ENCODE results near the gene JAML.

Gene JAML

DNA sequence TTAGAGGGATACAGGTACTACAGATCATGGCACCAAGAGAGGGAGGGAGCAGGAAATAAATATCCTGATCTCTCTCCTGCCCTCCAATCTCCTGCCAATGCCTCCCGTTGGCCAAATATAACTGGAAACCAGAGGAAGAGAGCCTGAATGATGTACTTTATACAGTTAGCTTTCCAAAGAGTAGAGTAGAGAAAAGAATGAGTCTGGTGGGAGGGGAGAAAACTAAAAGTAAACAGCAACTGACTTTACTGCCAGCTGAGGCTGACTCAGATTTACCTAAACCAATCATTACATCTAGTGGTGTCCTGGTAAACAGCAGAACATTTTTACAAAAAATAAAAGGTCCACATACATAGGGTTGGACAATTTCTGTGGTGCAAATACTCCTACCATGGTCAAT is 22.2 kb upstream of the JAML start:
- H3K9me3 ChIP-seq (ENCODE audit: insufficient read depth, low read length) = no peaks in the 10 kb centered on the region
- H3K9ac ChIP-seq (ENCODE audit: insufficient read length, low read depth) = no peak overlapping the region
- H3K27me3 ChIP-seq (ENCODE audit: insufficient read depth, insufficient read length) = no peaks in the 10 kb centered on the region
- H3K36me3 ChIP-seq (ENCODE audit: insufficient read depth, insufficient read length, low read length) = no peaks in the 10 kb centered on the region
- TF ChIP-seq ZNF274 (IDR thresholded peaks at IDR 0.05; ENCODE audit: low read depth, low read length) (no peak), SUZ12 (IDR thresholded peaks at IDR 0.05; ENCODE audit: extremely low read depth, insufficient read depth, insufficient read length) (no peak), YY1 (IDR thresholded peaks at IDR 0.05; ENCODE audit: insufficient read depth, insufficient read length) (no peak)
- no peak overlapping the region for H3K4me3 ChIP-seq (ENCODE audit: insufficient read length, low read depth)
- no peaks in the 10 kb centered on the region for H3K4me1 ChIP-seq (ENCODE audit: insufficient read depth, insufficient read length)
- no peak for DNase-seq (ENCODE audit: low read depth, low spot score)

DNA sequence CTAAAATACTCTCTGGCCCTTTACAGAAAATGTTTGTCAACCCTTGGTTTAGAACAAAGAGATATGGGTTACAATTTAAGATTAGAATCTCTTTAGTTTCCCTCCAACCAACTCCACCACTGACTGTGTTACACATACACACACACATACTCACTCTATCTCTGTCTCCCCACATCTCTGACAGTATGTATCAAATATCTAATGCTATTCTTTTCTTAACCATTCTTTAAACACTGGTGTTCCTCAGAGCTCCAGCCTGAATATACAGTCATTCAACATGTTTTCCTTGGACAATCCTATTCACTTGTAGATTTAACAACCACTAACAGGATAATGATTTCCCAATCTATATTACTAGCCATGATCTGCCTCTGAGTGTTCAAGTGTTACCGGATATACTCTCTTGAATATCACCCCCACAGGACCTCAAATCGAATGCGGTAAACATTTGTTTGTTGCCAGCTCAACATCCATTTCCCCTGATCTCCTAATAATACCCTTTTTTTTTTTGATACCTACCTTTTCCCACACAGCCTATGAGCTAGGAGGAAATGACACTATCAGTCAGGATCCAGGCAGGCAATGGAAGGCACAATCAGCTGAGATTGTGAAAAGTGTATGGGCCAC is 21.2 kb upstream of the JAML start:
- Histone ChIP-seq H3K27me3 (ENCODE audit: insufficient read depth, insufficient read length) (no peaks in the 10 kb centered on the region), H3K9me3 (ENCODE audit: insufficient read depth, low read length) (no peaks in the 10 kb centered on the region), H3K36me3 (ENCODE audit: insufficient read depth, insufficient read length, low read length) (no peaks in the 10 kb centered on the region), H3K4me3 (ENCODE audit: insufficient read length, low read depth) (no peak overlapping the region), H3K9ac (ENCODE audit: insufficient read length, low read depth) (no peak overlapping the region), H3K4me1 (ENCODE audit: insufficient read depth, insufficient read length) (no peaks in the 10 kb centered on the region)
- DNase-seq (ENCODE audit: low read depth, low spot score) = no peak
- TF ChIP-seq YY1 (IDR thresholded peaks at IDR 0.05; ENCODE audit: insufficient read depth, insufficient read length) = no peak
- no peak for TF ChIP-seq ZNF274 (IDR thresholded peaks at IDR 0.05; ENCODE audit: low read depth, low read length)
- no peak for TF ChIP-seq SUZ12 (IDR thresholded peaks at IDR 0.05; ENCODE audit: extremely low read depth, insufficient read depth, insufficient read length)

DNA sequence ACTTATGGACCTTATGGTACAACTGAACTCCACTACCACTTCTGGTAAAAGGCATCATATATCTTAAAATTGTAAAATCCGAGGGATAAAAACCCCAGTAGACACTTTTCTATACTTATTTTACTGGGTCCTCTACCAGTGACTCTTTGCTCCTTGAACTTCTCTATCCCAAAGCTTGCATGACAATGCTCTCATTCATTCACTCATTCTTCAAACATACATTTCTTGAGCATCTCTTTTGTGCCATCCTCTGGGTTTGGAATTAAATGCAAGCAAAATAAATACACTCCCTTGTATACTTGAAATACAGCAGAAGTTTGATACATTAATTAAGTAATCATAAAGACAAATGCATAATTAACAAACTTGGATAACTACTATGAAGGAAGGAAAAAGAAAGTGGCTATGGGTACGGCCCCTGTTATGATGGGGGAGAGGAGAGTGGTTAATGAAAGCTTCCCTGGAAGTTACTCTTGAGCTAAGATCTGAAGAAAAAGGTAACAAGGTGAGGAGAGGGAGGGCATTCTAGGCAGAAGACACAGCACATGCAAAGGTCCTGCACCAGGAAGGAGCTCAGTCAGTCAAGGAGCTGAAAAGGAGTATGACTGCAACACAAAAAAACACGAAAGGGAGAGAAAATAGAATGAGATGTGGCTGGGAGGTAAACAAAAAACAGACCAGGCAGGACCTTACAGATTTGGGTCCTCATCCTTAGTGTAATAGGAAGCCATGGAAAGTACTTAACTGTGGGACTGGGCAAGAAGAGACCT is 19.4 kb upstream of the JAML start:
- Histone ChIP-seq H3K36me3 (ENCODE audit: insufficient read depth, insufficient read length, low read length) (no peaks in the 10 kb centered on the region), H3K4me3 (ENCODE audit: insufficient read length, low read depth) (no peak overlapping the region), H3K27me3 (ENCODE audit: insufficient read depth, insufficient read length) (no peaks in the 10 kb centered on the region), H3K4me1 (ENCODE audit: insufficient read depth, insufficient read length) (no peaks in the 10 kb centered on the region), H3K9me3 (ENCODE audit: insufficient read depth, low read length) (no peaks in the 10 kb centered on the region), H3K9ac (ENCODE audit: insufficient read length, low read depth) (no peak overlapping the region)
- TF ChIP-seq YY1 (IDR thresholded peaks at IDR 0.05; ENCODE audit: insufficient read depth, insufficient read length) (no peak), ZNF274 (IDR thresholded peaks at IDR 0.05; ENCODE audit: low read depth, low read length) (no peak)
- no peak for DNase-seq (ENCODE audit: low read depth, low spot score)

DNA sequence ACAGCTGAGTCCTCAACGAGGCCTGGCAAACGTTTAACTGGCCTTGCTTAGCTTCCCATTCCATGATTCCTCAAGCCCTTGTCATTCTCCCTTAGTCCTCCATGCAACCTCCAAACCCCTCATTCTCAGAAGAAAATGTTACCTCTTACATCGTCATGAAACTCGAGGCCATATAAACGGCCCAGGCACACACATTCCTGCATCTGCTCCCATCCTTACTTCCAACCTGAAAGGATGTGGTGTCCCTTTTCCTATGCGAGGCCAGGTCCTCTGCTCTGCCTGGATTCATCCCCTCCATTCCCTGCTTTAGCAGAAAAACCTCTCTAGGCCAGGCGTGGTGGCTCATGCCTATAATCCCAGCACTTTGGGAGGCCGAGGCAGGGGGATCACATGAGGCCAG is 18.4 kb upstream of the JAML start:
- Histone ChIP-seq H3K4me1 (ENCODE audit: insufficient read depth, insufficient read length) (no peaks in the 10 kb centered on the region), H3K36me3 (ENCODE audit: insufficient read depth, insufficient read length, low read length) (no peaks in the 10 kb centered on the region), H3K9ac (ENCODE audit: insufficient read length, low read depth) (no peak overlapping the region), H3K4me3 (ENCODE audit: insufficient read length, low read depth) (no peak overlapping the region), H3K27me3 (ENCODE audit: insufficient read depth, insufficient read length) (no peaks in the 10 kb centered on the region), H3K9me3 (ENCODE audit: insufficient read depth, low read length) (no peaks in the 10 kb centered on the region)
- TF ChIP-seq ZNF274 (IDR thresholded peaks at IDR 0.05; ENCODE audit: low read depth, low read length) (no peak), SUZ12 (IDR thresholded peaks at IDR 0.05; ENCODE audit: extremely low read depth, insufficient read depth, insufficient read length) (no peak), YY1 (IDR thresholded peaks at IDR 0.05; ENCODE audit: insufficient read depth, insufficient read length) (no peak)
- DNase-seq (ENCODE audit: low read depth, low spot score) = no peak

- Histone ChIP-seq H3K27me3 (ENCODE audit: insufficient read depth, insufficient read length) (no peaks in the 10 kb centered on the region), H3K4me3 (ENCODE audit: insufficient read length, low read depth) (no peak overlapping the region), H3K36me3 (ENCODE audit: insufficient read depth, insufficient read length, low read length) (no peaks in the 10 kb centered on the region), H3K9ac (ENCODE audit: insufficient read length, low read depth) (no peak overlapping the region), H3K4me1 (ENCODE audit: insufficient read depth, insufficient read length) (no peaks in the 10 kb centered on the region), H3K9me3 (ENCODE audit: insufficient read depth, low read length) (no peaks in the 10 kb centered on the region)
- no peak for DNase-seq (ENCODE audit: low read depth, low spot score)
- TF ChIP-seq SUZ12 (IDR thresholded peaks at IDR 0.05; ENCODE audit: extremely low read depth, insufficient read depth, insufficient read length) (no peak), ZNF274 (IDR thresholded peaks at IDR 0.05; ENCODE audit: low read depth, low read length) (no peak), YY1 (IDR thresholded peaks at IDR 0.05; ENCODE audit: insufficient read depth, insufficient read length) (no peak)
These were observed 16.9 kb upstream of the JAML start for GRCh38 chr11:118241764-118242098.

DNA sequence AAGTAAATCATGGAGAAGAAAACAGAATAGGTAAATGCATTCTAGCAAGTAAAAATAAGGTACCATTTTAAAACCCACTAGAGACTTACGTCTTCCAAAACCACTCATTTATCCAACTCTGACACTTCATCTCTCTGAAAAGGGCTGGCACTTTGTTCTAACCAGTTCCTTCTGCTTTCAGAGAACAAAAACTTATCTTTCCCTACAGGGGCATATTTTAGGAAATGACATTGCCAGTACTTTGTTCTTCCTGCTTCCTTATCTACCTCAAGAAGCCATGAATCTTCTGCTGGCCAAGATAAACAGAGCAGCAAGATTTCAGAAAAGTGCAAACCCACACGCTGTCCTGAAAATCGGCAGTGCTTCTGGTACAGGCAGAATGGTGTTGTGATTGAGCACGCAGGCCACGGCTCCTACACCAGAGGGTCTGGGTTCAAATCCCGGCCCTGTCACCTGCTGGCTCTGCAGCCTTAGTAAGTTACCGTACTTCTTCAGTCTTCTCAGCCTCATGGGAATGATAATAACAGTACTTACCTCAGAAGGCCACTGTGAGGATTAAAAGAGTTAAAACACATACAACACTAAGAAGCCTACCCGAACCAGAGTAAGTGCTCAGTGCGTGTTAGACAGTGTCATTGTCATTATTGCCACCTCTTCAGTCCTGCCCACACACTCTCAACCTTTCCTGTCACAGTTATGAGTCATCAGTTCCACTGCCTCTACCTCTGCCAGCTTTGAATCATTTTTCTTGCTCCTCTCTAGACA is 16.4 kb upstream of the JAML start:
- Histone ChIP-seq H3K4me1 (ENCODE audit: insufficient read depth, insufficient read length) (no peaks in the 10 kb centered on the region), H3K9ac (ENCODE audit: insufficient read length, low read depth) (no peak overlapping the region), H3K4me3 (ENCODE audit: insufficient read length, low read depth) (no peak overlapping the region), H3K36me3 (ENCODE audit: insufficient read depth, insufficient read length, low read length) (no peaks in the 10 kb centered on the region), H3K27me3 (ENCODE audit: insufficient read depth, insufficient read length) (no peaks in the 10 kb centered on the region), H3K9me3 (ENCODE audit: insufficient read depth, low read length) (no peaks in the 10 kb centered on the region)
- TF ChIP-seq SUZ12 (IDR thresholded peaks at IDR 0.05; ENCODE audit: extremely low read depth, insufficient read depth, insufficient read length) = no peak
- no peak for TF ChIP-seq YY1 (IDR thresholded peaks at IDR 0.05; ENCODE audit: insufficient read depth, insufficient read length)
- TF ChIP-seq ZNF274 (IDR thresholded peaks at IDR 0.05; ENCODE audit: low read depth, low read length) = no peak
- no peak for DNase-seq (ENCODE audit: low read depth, low spot score)
